ENCODE measurements around the gene BEST1.

Gene BEST1

DNA sequence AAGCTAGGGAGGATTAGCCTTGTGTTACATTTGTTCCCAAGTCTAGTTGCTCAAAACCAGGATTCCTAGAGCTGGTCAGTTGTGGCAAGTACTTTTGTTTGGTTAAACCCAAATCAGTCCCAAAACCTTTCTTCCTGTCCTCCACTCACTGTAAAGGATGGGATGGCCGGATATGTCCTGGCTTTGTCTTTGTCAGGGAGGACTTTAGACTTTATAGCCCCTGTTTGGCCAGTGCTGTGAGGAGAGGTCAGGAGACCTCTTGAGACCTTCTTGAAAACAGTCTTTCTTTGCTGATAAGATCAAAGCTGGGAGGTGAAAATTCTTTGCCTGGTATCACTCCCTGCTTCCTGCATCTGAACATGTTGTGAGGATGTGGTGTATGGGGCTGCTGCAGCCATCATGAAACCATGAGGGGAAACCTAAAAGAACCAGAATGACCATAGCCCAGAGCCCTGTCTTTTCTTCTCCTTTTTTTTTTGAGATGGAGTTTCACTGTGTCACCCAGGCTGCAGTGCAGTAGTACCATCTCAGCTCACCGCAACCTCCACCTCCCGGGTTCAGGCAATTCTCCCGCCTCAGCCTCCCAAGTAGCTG is 60.9 kb downstream of the BEST1 start:
- no peak overlapping the region for H2AFZ ChIP-seq (ENCODE audit: low read length, unreplicated experiment)
- no peaks in the 10 kb centered on the region for H3K36me3 ChIP-seq (ENCODE audit: insufficient read depth, low read length)
- H3K79me2 ChIP-seq (ENCODE audit: control insufficient read depth, insufficient read depth, low read length, unreplicated experiment), result no peaks in the 10 kb centered on the region
- H3K4me1 ChIP-seq (ENCODE audit: control insufficient read depth, insufficient read depth, low read length, unreplicated experiment), result peaks cover 19% of the 10 kb centered on the region
- no peak overlapping the region for H3K27ac ChIP-seq (ENCODE audit: low read depth, low read length)
- H3K4me3 ChIP-seq (ENCODE audit: low read depth, low read length), result no peak overlapping the region
- no peaks in the 10 kb centered on the region for H3K27me3 ChIP-seq (ENCODE audit: insufficient read depth, low read length)

DNA sequence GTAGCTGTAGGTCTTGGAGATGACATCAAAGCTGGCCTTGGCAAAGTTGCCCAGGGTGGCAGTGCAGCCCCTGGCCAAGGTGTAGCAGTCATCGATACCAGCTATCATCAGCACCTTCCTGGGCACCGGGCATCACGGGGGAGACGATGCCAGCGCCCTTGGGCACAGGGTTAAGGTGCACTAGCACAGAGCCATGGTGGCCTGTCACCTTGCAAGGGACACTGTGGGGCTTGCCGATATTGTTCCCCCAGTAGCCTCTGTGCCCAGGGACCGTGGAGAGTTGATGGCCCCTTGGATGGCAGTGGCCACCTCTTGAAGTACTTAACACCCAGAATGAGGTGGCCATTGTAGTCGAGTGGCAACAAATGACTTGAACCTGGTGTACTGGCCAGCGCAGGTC is 61.7 kb downstream of the BEST1 start:
- Histone ChIP-seq H2AFZ (ENCODE audit: low read length, unreplicated experiment) (no peak overlapping the region), H3K27me3 (ENCODE audit: insufficient read depth, low read length) (no peaks in the 10 kb centered on the region), H3K79me2 (ENCODE audit: control insufficient read depth, insufficient read depth, low read length, unreplicated experiment) (no peaks in the 10 kb centered on the region), H3K4me1 (ENCODE audit: control insufficient read depth, insufficient read depth, low read length, unreplicated experiment) (peaks cover 19% of the 10 kb centered on the region), H3K4me3 (ENCODE audit: low read depth, low read length) (no peak overlapping the region), H3K36me3 (ENCODE audit: insufficient read depth, low read length) (no peaks in the 10 kb centered on the region), H3K27ac (ENCODE audit: low read depth, low read length) (no peak overlapping the region)

DNA sequence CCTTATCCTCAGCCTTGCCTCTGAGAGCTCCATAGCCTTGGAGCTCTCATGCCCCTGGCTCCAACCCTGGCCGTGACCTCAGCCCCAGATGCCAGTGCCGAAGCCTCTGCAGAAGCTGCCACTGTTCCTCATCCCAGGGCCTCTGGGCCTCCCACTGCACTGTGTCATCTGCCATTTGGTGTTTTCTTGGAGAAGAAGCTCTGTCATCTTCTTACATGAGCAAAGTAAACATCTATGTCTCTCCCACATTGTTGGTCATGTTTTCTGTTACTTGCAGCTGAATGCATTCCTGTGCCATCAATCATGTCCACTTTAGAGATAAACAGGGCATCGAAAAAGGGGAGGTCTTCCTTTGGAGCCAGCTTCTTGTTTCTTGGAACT is 62.3 kb downstream of the BEST1 start:
- Histone ChIP-seq H3K27me3 (ENCODE audit: insufficient read depth, low read length) (no peaks in the 10 kb centered on the region), H2AFZ (ENCODE audit: low read length, unreplicated experiment) (no peak overlapping the region), H3K27ac (ENCODE audit: low read depth, low read length) (peak overlapping the region; percentile 34; the same call in 1 of the 2 replicates), H3K4me3 (ENCODE audit: low read depth, low read length) (no peak overlapping the region), H3K36me3 (ENCODE audit: insufficient read depth, low read length) (no peaks in the 10 kb centered on the region), H3K79me2 (ENCODE audit: control insufficient read depth, insufficient read depth, low read length, unreplicated experiment) (no peaks in the 10 kb centered on the region), H3K4me1 (ENCODE audit: control insufficient read depth, insufficient read depth, low read length, unreplicated experiment) (peaks cover 19% of the 10 kb centered on the region)

DNA sequence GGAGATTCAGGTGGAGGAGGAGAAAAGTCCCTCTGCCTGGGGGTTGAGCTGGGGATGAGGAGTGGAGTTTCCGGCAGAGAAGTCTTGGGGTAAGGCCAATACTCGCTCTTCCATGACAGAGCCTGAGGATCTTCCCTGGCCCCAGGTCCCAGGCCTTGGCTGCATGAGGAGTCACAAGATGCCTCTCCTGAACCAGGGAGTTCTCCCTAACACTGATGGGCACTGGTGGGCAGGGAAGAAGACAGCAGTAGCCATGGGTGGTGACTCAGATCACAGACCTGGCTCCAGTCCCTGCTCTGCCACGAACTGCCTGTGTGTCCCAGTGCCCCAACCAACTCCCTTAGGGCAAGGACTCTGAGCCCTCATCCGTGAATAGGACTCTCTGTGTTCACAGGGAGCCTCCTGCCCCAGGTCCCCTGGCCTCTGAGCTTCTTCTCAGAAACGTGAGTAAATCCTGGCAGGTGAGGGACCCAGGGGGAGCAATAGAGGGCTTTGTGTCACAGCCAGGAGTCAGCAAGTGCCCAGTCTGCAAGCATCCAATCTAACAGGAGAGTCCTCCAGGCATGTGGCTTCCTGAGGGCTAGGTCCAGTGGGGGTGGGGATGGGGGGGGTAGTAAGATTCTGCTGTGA is 62.8 kb downstream of the BEST1 start:
- no peaks in the 10 kb centered on the region for H3K36me3 ChIP-seq (ENCODE audit: insufficient read depth, low read length)
- no peaks in the 10 kb centered on the region for H3K27me3 ChIP-seq (ENCODE audit: insufficient read depth, low read length)
- no peaks in the 10 kb centered on the region for H3K79me2 ChIP-seq (ENCODE audit: control insufficient read depth, insufficient read depth, low read length, unreplicated experiment)
- peaks cover 19% of the 10 kb centered on the region for H3K4me1 ChIP-seq (ENCODE audit: control insufficient read depth, insufficient read depth, low read length, unreplicated experiment)
- H2AFZ ChIP-seq (ENCODE audit: low read length, unreplicated experiment), result no peak overlapping the region
- H3K4me3 ChIP-seq (ENCODE audit: low read depth, low read length), result no peak overlapping the region
- H3K27ac ChIP-seq (ENCODE audit: low read depth, low read length), result peak overlapping the region; percentile 34; the same call in 1 of the 2 replicates
